Suprapubic skin (tissue), 4 donors: ENCODE measurements around the gene SH3GLB2. TPM values are rescaled to one million over a fixed set of nuclear protein-coding genes. Genes with fewer than 3 reads are reported as not detected.
"Not testable (repeated sequence)": the region's sequence is repeated elsewhere in the genome, so short reads cannot be mapped to it uniquely, and the experiment has no call there.

Source experiments
- DNase-seq, 2 donors: peaks; one replicate each; pipeline ENCODE4 v3.0.0-alpha.2; 2019; ENCODE audit warnings: low spot score in 2 of 2
- H3K27ac ChIP-seq: fragments of 200-600 bp; sonication (generic); one replicate; pipeline ENCODE4 v1.5.1; 2019
- H3K27me3 ChIP-seq: fragments of 200-600 bp; sonication (generic); one replicate; pipeline ENCODE4 v1.5.1; 2019
- H3K36me3 ChIP-seq: fragments of 200-600 bp; sonication (generic); one replicate; pipeline ENCODE4 v1.5.1; 2019
- H3K4me1 ChIP-seq: fragments of 200-600 bp; sonication (generic); one replicate; pipeline ENCODE4 v1.5.1; 2019
- H3K4me3 ChIP-seq: fragments of 200-600 bp; sonication (generic); one replicate; pipeline ENCODE4 v1.5.1; 2019; ENCODE audit warnings: mild to moderate bottlenecking
- H3K9me3 ChIP-seq: fragments of 200-600 bp; sonication (generic); one replicate; pipeline ENCODE4 v1.5.1; 2019
- CTCF ChIP-seq, 2 donors: fragments of 200-600 bp in 1 of 2; fragments of 450-650 bp in 1 of 2; sonication (generic) in 1 of 2; IDR thresholded peaks; one replicate each; pipeline ENCODE4 v1.5.1; 2016 to 2019; ENCODE audit warnings: antibody characterized with exemption in 2 of 2, mild to moderate bottlenecking in 1 of 2, moderate library complexity in 1 of 2
- EP300 ChIP-seq: sonication (generic); formaldehyde crosslinking; IDR thresholded peaks from one replicate; pipeline ENCODE4 v1.6.1; 2017; ENCODE audit warnings: antibody characterized with exemption
- POLR2A ChIP-seq, 2 donors: fragments of 450-650 bp; IDR thresholded peaks; one replicate each; pipeline ENCODE4 v1.6.1; 2017; ENCODE audit warnings: antibody characterized with exemption in 2 of 2, mild to moderate bottlenecking in 2 of 2, moderate library complexity in 2 of 2
- POLR2AphosphoS5 ChIP-seq, 3 donors: sonication (generic); formaldehyde crosslinking; IDR thresholded peaks; one replicate each; pipeline ENCODE4 v1.6.1; 2017; ENCODE audit warnings: antibody characterized with exemption in 3 of 3
- WGBS: methylation state at CpG from one replicate; pipeline ENCODE4 v1.1.5; 2018; 5-methylcytosine and 5-hydroxymethylcytosine counted together
- total RNA-seq, 4 donors: library from RNA; depleted of rRNA; stranded (reverse); fragments of >200 nt; gene quantifications; one replicate each; pipeline ENCODE4 v1.1.0, GENCODE V29; 2016

Gene SH3GLB2
- total RNA-seq, 4 donors from 2014 or later: 193 to 331 (median 258) TPM

- Histone ChIP-seq H3K27me3 (no peaks in the 10 kb centered on the region), H3K4me3 (no peak overlapping the region), H3K4me1 (no peaks in the 10 kb centered on the region), H3K27ac (no peak overlapping the region), H3K36me3 (peaks cover 97% of the 10 kb centered on the region), H3K9me3 (no peaks in the 10 kb centered on the region)
- TF ChIP-seq POLR2AphosphoS5 (IDR thresholded peaks at IDR 0.05): no peak
- TF ChIP-seq CTCF (IDR thresholded peaks at IDR 0.05): no peak
- TF ChIP-seq POLR2A (IDR thresholded peaks at IDR 0.05): no peak
- DNase-seq: no peak
- WGBS: 94% methylated on average over 4 of the region's 4 CpGs
Observed at GRCh38 chr9:128972956-128973355, 55.2 kb downstream of the SH3GLB2 start.

GRCh38 chr9:128969491-128969890 is 58.6 kb downstream of the SH3GLB2 start:
- Histone ChIP-seq H3K27me3 (no peaks in the 10 kb centered on the region), H3K4me3 (no peak overlapping the region), H3K36me3 (peaks cover 67% of the 10 kb centered on the region), H3K4me1 (no peaks in the 10 kb centered on the region), H3K9me3 (no peaks in the 10 kb centered on the region), H3K27ac (no peak overlapping the region)
- no peak for TF ChIP-seq CTCF (IDR thresholded peaks at IDR 0.05)
- no peak for TF ChIP-seq EP300
- TF ChIP-seq POLR2AphosphoS5 (IDR thresholded peaks at IDR 0.05): no peak
- no peak for TF ChIP-seq POLR2A (IDR thresholded peaks at IDR 0.05)
- no peak for DNase-seq
- 94% methylated on average over 5 of the region's 5 CpGs for WGBS

- not testable (repeated sequence) for H3K4me3 ChIP-seq, H3K27me3 ChIP-seq, H3K27ac ChIP-seq, H3K4me1 ChIP-seq, H3K9me3 ChIP-seq
- 92% methylated on average over 9 of the region's 9 CpGs for WGBS
- peaks cover 74% of the 10 kb centered on the region for H3K36me3 ChIP-seq
- DNase-seq: peak in 1 of 2 donors; percentile 3
Observed at GRCh38 chr9:128961403-128961802, 66.7 kb downstream of the SH3GLB2 start.

Other genes with a start within 250 kb of the SH3GLB2 start
- 10 to 100 TPM; 11.9 to 27.8 (median 20.0) TPM for gene TBC1D13, start 241.1 kb downstream of the SH3GLB2 start, total RNA-seq
- gene ENDOG, start 209.8 kb downstream of the SH3GLB2 start, total RNA-seq: 10 to 100 TPM; 11.5 to 34.0 (median 21.6) TPM
- 10 to 100 TPM; 44.2 to 97.4 (median 79.4) TPM for gene SPOUT1, start 198.5 kb downstream of the SH3GLB2 start, total RNA-seq
- 10 to 100 TPM; 10.6 to 17.1 (median 14.6) TPM for gene KYAT1, start 146.4 kb downstream of the SH3GLB2 start, total RNA-seq
- 100 to 1,000 TPM in 3 of 4 donors, 10 to 100 TPM in 1; 77.3 to 127 (median 108) TPM for gene LRRC8A, start 146.2 kb downstream of the SH3GLB2 start, total RNA-seq
- gene PHYHD1, start 107.3 kb downstream of the SH3GLB2 start, total RNA-seq: 10 to 100 TPM; 39.1 to 73.5 (median 49.5) TPM
- 10 to 100 TPM in 3 of 4 donors, 1 to 10 TPM in 1; 5.2 to 12.7 (median 10.8) TPM for gene DOLK, start 80.7 kb downstream of the SH3GLB2 start, total RNA-seq
- 100 to 1,000 TPM in 1 of 4 donors, 10 to 100 TPM in 3; 53.6 to 104 (median 60.6) TPM for gene NUP188, start 80.6 kb downstream of the SH3GLB2 start, total RNA-seq
- gene MIGA2, start 8.3 kb upstream of the SH3GLB2 start, total RNA-seq: 10 to 100 TPM; 28.3 to 44.3 (median 39.7) TPM
- gene DOLPP1, start 52.8 kb upstream of the SH3GLB2 start, total RNA-seq: 10 to 100 TPM in 1 of 4 donors, 1 to 10 TPM in 3; 7.8 to 11.1 (median 9.8) TPM
- gene CRAT, start 82.5 kb upstream of the SH3GLB2 start, total RNA-seq: 100 to 1,000 TPM in 1 of 4 donors, 10 to 100 TPM in 3; 27.4 to 156 (median 42.8) TPM
- gene PTPA, start 83.1 kb upstream of the SH3GLB2 start, total RNA-seq: 100 to 1,000 TPM in 1 of 4 donors, 10 to 100 TPM in 3; 59.1 to 108 (median 83.8) TPM
- 1 to 10 TPM; 4.3 to 8.2 (median 6.2) TPM for gene IER5L, start 149.9 kb upstream of the SH3GLB2 start, total RNA-seq